GM12878 (cell line): ENCODE data around the gene KRT24. TPM values are rescaled to one million over a fixed set of nuclear protein-coding genes. Genes with fewer than 3 reads are reported as not detected.

Source experiments
- ATAC-seq: fragments of 200-7000 bp; cut with Tn5 transposase; 3 replicates; pipeline ENCODE4 v1.9.1; 2020; ENCODE audit warnings: mild to moderate bottlenecking, moderate library complexity
- BruUV-seq: library from RNA; stranded (reverse); fragments of 400-500 nt; replicated peaks from 2 replicates; lab custom pipeline; 2021; lab: Mats Ljungman, UMichigan
- CTCF ChIA-PET: fragments of 300-600 bp; sonication (Branson Sonifier 250); formaldehyde crosslinking; extraction: SDS; loops from one replicate; lab custom pipeline; 2021; ENCODE audit warnings: inconsistent platforms; lab: Yijun Ruan, JAX
- POLR2A ChIA-PET: fragments of 350-600 bp; formaldehyde crosslinking; extraction: SDS; loops from one replicate; lab custom pipeline; 2021; ENCODE audit warnings: inconsistent platforms; lab: Charles Lee
- RAD21 ChIA-PET: fragments of 300-600 bp; sonication (Branson Sonifier 250); formaldehyde crosslinking; loops from one replicate; lab custom pipeline; 2023; ENCODE audit warnings: antibody characterized with exemption; ENCODE audit not compliant: unreplicated experiment; lab: Charles Lee
- SMC1A ChIA-PET: fragments of 300-600 bp; sonication (Branson Sonifier 250); formaldehyde crosslinking; loops from one replicate; lab custom pipeline; 2023; ENCODE audit not compliant: unreplicated experiment, uncharacterized antibody; lab: Charles Lee
- DNase-seq: peaks from one replicate; pipeline ENCODE4 v3.0.0-alpha.2; 2011; ENCODE audit warnings: low read depth, low spot score
- FAIRE-seq: peaks from 3 replicates; lab custom pipeline; 2011; peaks lifted over from hg19 to GRCh38; lab: Jason Lieb, UNC
- H2AFZ ChIP-seq: 2 replicates; pipeline ENCODE4 v1.6.0; 2011; ENCODE audit warnings: low read depth, low read length, control low read depth; ENCODE audit not compliant: control insufficient read depth
- H3K27ac ChIP-seq: 2 replicates; pipeline ENCODE4 v1.5.1; 2011; ENCODE audit warnings: control low read depth; ENCODE audit not compliant: control insufficient read depth, insufficient read depth
- H3K27me3 ChIP-seq, 2 experiments: replicated peaks in 1 of 2; 2 replicates each; pipeline versions ENCODE4 v1.6.0 to v1.6.1; 2011; ENCODE audit warnings: low read length in 1 of 2; ENCODE audit not compliant: control insufficient read depth in 2 of 2, insufficient read depth in 2 of 2
- H3K36me3 ChIP-seq, 2 experiments: 2 replicates each; pipeline ENCODE4 v1.5.1; 2011; ENCODE audit warnings: low read length in 1 of 2; ENCODE audit not compliant: control insufficient read depth in 2 of 2, insufficient read depth in 2 of 2
- H3K4me1 ChIP-seq: 2 replicates; pipeline ENCODE4 v1.6.1; 2011; ENCODE audit warnings: mild to moderate bottlenecking, low read length, moderate library complexity, mixed read lengths; ENCODE audit not compliant: control insufficient read depth, insufficient read depth
- H3K4me2 ChIP-seq: 2 replicates; pipeline ENCODE4 v1.6.0; 2011; ENCODE audit warnings: control low read depth; ENCODE audit not compliant: control insufficient read depth, insufficient read depth
- H3K4me3 ChIP-seq: fragments of 200-600 bp; sonication (generic); 2 replicates; pipeline ENCODE4 v1.5.1; 2016
- H3K79me2 ChIP-seq: 2 replicates; pipeline ENCODE4 v1.6.0; 2011; ENCODE audit warnings: low read length; ENCODE audit not compliant: control insufficient read depth, insufficient read depth
- H3K9ac ChIP-seq: 2 replicates; pipeline ENCODE4 v1.8.0; 2011; ENCODE audit warnings: low read length, control low read depth, mixed read lengths; ENCODE audit not compliant: control insufficient read depth, insufficient read depth
- H3K9me3 ChIP-seq: replicated peaks from 3 replicates; pipeline ENCODE4 v1.5.1; 2011; ENCODE audit warnings: mild to moderate bottlenecking, low read length; ENCODE audit not compliant: control insufficient read depth, insufficient read depth
- H4K20me1 ChIP-seq: 2 replicates; pipeline ENCODE4 v1.6.0; 2011; ENCODE audit not compliant: control insufficient read depth, insufficient read depth
- ASH2L ChIP-seq: fragments of 300-600, 200-600 bp; sonication (generic); IDR thresholded peaks from 2 replicates; pipeline ENCODE4 v1.6.1; 2017; ENCODE audit warnings: low read depth, mild to moderate bottlenecking, borderline replicate concordance
- BCL11A ChIP-seq: IDR thresholded peaks from 2 replicates; pipeline ENCODE4 v1.6.1; 2011; ENCODE audit warnings: low read depth, low read length
- BHLHE40 ChIP-seq, 2 experiments: fragments of 450-650 bp in 1 of 2; IDR thresholded peaks; 2 replicates each; pipeline ENCODE4 v1.6.1; 2011 to 2017; ENCODE audit warnings: low read depth in 2 of 2, borderline replicate concordance in 1 of 2, improper control_type of control experiment in 1 of 2, low read length in 1 of 2, mild to moderate bottlenecking in 1 of 2
- CBFB ChIP-seq: IDR thresholded peaks from 2 replicates; pipeline ENCODE4 v1.6.1; 2016; ENCODE audit warnings: antibody characterized with exemption, low read depth
- HCFC1 ChIP-seq: fragments of 150-350 bp; IDR thresholded peaks from 2 replicates; pipeline ENCODE4 v1.6.1; 2014; ENCODE audit warnings: low read length
- IKZF2 ChIP-seq, 2 experiments: fragments of 450-650 bp; IDR thresholded peaks; 2 replicates each; pipeline ENCODE4 v1.6.1; 2017; ENCODE audit warnings: mild to moderate bottlenecking in 2 of 2, moderate library complexity in 2 of 2
- KLF5 ChIP-seq: fragments of 450-650 bp; IDR thresholded peaks from 2 replicates; pipeline ENCODE4 v1.6.1; 2014; ENCODE audit warnings: mild to moderate bottlenecking; ENCODE audit not compliant: partially characterized antibody
- POU2F2 ChIP-seq: IDR thresholded peaks from 3 replicates; pipeline ENCODE4 v1.6.1; 2011; ENCODE audit warnings: low read depth, mild to moderate bottlenecking, low read length, borderline replicate concordance
- SIN3A ChIP-seq: IDR thresholded peaks from 2 replicates; pipeline ENCODE4 v1.6.1; 2012; ENCODE audit warnings: low read depth, low read length, improper control_type of control experiment
- SMC3 ChIP-seq: IDR thresholded peaks from 2 replicates; pipeline ENCODE4 v1.6.1; 2011; ENCODE audit warnings: low read length, improper control_type of control experiment, borderline replicate concordance
- TCF3 ChIP-seq: IDR thresholded peaks from 2 replicates; pipeline ENCODE4 v1.6.1; 2012; ENCODE audit warnings: low read depth, mild to moderate bottlenecking, low read length, borderline replicate concordance; ENCODE audit not compliant: insufficient read depth
- WRNIP1 ChIP-seq: IDR thresholded peaks from 2 replicates; pipeline ENCODE4 v1.6.1; 2011; ENCODE audit warnings: low read depth, low read length, improper control_type of control experiment, borderline replicate concordance
- ZNF24 ChIP-seq: fragments of 450-650 bp; IDR thresholded peaks from 2 replicates; pipeline ENCODE4 v1.6.1; 2017; ENCODE audit warnings: antibody characterized with exemption, mild to moderate bottlenecking
- ZNF274 ChIP-seq: IDR thresholded peaks from one replicate; pipeline ENCODE4 v1.8.0; 2011; ENCODE audit not compliant: insufficient read length, insufficient read depth
- ZNF622 ChIP-seq: fragments of 450-650 bp; IDR thresholded peaks from 2 replicates; pipeline ENCODE4 v1.6.1; 2017; ENCODE audit warnings: mild to moderate bottlenecking, inconsistent platforms
- ZZZ3 ChIP-seq: IDR thresholded peaks from 2 replicates; pipeline ENCODE4 v1.6.1; 2011; ENCODE audit warnings: low read depth; ENCODE audit not compliant: control insufficient read depth, insufficient read length
- WGBS: methylation state at CpG from one replicate; pipeline ENCODE4 v1.1.6; 2016; ENCODE audit warnings: low lambda C conversion rate; ENCODE audit not compliant: insufficient replicate concordance, insufficient coverage; ENCODE audit errors: missing lambda C conversion rate; 5-methylcytosine and 5-hydroxymethylcytosine counted together
- in situ Hi-C: fragments of 300-500 bp; cut with MboI; formaldehyde crosslinking; loops from 9 replicates; pipeline ENCODE4 v1.14.3; 2018; ENCODE audit warnings: mixed read lengths
- intact Hi-C: fragments of 100-400 bp; cut with micrococcal nuclease; formaldehyde crosslinking; loops from one replicate; pipeline ENCODE4 v1.14.2; 2022; ENCODE audit not compliant: unreplicated experiment
- polyA plus RNA-seq, 11 experiments: library from polyadenylated mRNA; depleted of rRNA in 4 of 11; unstranded in 6 of 11; stranded (reverse) in 5 of 11; fragments of >200 nt; fragmentation: Nextera tagmentation in 4 of 11; fragmentation: Illumina TruSeq in 1 of 11; extraction: Ambion mirVana in 4 of 11; extraction: Trizol in 1 of 11; gene quantifications; 1 replicate in 1 of 11; 2 replicates in 10 of 11; pipeline versions ENCODE4 v1.2.1 to v1.2.3, GENCODE V29; 2011 to 2016; ENCODE audit warnings: inconsistent platforms in 2 of 11, missing spikeins in 2 of 11, low read depth in 1 of 11
- total RNA-seq, 4 experiments: library from RNA; depleted of rRNA in 3 of 4; stranded (reverse); fragments of >200 nt in 3 of 4; fragmentation: Illumina TruSeq in 1 of 4; extraction: Trizol in 1 of 4; gene quantifications; 2 replicates each; pipeline versions ENCODE4 v1.2.1 to v1.2.3, GENCODE V29; 2013 to 2021
- TF ChIP-seq, protein P1 (sequence below): IDR thresholded peaks from 2 replicates; pipeline ENCODE4 v1.6.1; 2012; ENCODE audit warnings: improper control_type of control experiment, low read depth, low read length; ENCODE audit not compliant: insufficient replicate concordance
- TF ChIP-seq, protein P2 (sequence below): IDR thresholded peaks from 2 replicates; pipeline ENCODE4 v1.6.1; 2011; ENCODE audit warnings: borderline replicate concordance, low read depth, mild to moderate bottlenecking, moderate library complexity, mixed read lengths, low read length; ENCODE audit not compliant: insufficient read depth; ENCODE audit errors: extremely low read length
- TF ChIP-seq, protein P3 (sequence below): fragments of 450-650 bp; IDR thresholded peaks from 2 replicates; pipeline ENCODE4 v1.6.1; 2016; ENCODE audit warnings: mild to moderate bottlenecking

The KRT24 gene
- total and polyA plus RNA-seq, 10 of the 15 experiments (the other 5 are each of a cell fraction or from before 2014, with no cell fraction given), result not detected

GRCh38 chr17:40697297-40697696 is 6.3 kb downstream of the KRT24 start:
- CTCF ChIA-PET, result interaction anchor here (0.7 to 1.8 kb wide), 2 partner anchors 13 to 396 kb away, joined by 4 to 5 read pairs; no protein-coding TSS in a partner anchor
- TF ChIP-seq POU2F2 (no peak), WRNIP1 (no peak), HCFC1 (no peak), CBFB (no peak), BCL11A (no peak), KLF5 (no peak), ZNF274 (no peak), ASH2L (no peak), BHLHE40 (IDR thresholded peaks at IDR 0.05; ENCODE audit: borderline replicate concordance in 1 of 2, low read depth in 2 of 2, low read length in 1 of 2) (no peak), TCF3 (no peak), ZNF622 (no peak), SMC3 (no peak), ZZZ3 (no peak), ZNF24 (no peak), IKZF2 (IDR thresholded peaks at IDR 0.05) (no peak), SIN3A (no peak)
- TF ChIP-seq, protein P1, sequence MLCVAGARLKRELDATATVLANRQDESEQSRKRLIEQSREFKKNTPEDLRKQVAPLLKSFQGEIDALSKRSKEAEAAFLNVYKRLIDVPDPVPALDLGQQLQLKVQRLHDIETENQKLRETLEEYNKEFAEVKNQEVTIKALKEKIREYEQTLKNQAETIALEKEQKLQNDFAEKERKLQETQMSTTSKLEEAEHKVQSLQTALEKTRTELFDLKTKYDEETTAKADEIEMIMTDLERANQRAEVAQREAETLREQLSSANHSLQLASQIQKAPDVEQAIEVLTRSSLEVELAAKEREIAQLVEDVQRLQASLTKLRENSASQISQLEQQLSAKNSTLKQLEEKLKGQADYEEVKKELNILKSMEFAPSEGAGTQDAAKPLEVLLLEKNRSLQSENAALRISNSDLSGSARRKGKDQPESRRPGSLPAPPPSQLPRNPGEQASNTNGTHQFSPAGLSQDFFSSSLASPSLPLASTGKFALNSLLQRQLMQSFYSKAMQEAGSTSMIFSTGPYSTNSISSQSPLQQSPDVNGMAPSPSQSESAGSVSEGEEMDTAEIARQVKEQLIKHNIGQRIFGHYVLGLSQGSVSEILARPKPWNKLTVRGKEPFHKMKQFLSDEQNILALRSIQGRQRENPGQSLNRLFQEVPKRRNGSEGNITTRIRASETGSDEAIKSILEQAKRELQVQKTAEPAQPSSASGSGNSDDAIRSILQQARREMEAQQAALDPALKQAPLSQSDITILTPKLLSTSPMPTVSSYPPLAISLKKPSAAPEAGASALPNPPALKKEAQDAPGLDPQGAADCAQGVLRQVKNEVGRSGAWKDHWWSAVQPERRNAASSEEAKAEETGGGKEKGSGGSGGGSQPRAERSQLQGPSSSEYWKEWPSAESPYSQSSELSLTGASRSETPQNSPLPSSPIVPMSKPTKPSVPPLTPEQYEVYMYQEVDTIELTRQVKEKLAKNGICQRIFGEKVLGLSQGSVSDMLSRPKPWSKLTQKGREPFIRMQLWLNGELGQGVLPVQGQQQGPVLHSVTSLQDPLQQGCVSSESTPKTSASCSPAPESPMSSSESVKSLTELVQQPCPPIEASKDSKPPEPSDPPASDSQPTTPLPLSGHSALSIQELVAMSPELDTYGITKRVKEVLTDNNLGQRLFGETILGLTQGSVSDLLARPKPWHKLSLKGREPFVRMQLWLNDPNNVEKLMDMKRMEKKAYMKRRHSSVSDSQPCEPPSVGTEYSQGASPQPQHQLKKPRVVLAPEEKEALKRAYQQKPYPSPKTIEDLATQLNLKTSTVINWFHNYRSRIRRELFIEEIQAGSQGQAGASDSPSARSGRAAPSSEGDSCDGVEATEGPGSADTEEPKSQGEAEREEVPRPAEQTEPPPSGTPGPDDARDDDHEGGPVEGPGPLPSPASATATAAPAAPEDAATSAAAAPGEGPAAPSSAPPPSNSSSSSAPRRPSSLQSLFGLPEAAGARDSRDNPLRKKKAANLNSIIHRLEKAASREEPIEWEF, result no peak
- TF ChIP-seq, protein P2, sequence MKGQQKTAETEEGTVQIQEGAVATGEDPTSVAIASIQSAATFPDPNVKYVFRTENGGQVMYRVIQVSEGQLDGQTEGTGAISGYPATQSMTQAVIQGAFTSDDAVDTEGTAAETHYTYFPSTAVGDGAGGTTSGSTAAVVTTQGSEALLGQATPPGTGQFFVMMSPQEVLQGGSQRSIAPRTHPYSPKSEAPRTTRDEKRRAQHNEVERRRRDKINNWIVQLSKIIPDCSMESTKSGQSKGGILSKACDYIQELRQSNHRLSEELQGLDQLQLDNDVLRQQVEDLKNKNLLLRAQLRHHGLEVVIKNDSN, result no peak
- TF ChIP-seq, protein P3, sequence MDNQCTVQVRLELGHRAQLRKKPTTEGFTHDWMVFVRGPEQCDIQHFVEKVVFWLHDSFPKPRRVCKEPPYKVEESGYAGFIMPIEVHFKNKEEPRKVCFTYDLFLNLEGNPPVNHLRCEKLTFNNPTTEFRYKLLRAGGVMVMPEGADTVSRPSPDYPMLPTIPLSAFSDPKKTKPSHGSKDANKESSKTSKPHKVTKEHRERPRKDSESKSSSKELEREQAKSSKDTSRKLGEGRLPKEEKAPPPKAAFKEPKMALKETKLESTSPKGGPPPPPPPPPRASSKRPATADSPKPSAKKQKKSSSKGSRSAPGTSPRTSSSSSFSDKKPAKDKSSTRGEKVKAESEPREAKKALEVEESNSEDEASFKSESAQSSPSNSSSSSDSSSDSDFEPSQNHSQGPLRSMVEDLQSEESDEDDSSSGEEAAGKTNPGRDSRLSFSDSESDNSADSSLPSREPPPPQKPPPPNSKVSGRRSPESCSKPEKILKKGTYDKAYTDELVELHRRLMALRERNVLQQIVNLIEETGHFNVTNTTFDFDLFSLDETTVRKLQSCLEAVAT, result no peak

More at GRCh38 chr17:40697297-40697696, 6.3 kb downstream of the KRT24 start:
- BruUV-seq, result no TSS peak
- no peak overlapping the region for H3K4me3 ChIP-seq
- no peaks in the 10 kb centered on the region for H3K4me1 ChIP-seq
- no peak overlapping the region for H3K4me2 ChIP-seq
- DNase-seq (no peak), ATAC-seq (no peak), FAIRE-seq (no peak)
- H3K36me3 ChIP-seq, result no peaks in the 10 kb centered on the region
- ChIA-PET SMC1A (interaction anchor here (0.8 to 8.1 kb wide), 5 partner anchors 8 to 95 kb away, joined by 3 to 58 read pairs (median 5); no protein-coding TSS in a partner anchor), POLR2A (no interaction called here), RAD21 (interaction anchor here (0.8 kb wide), 1 partner anchor 94 kb away, joined by 3 read pairs; no protein-coding TSS in a partner anchor)
- no peaks in the 10 kb centered on the region for H3K79me2 ChIP-seq
- H3K27me3 ChIP-seq, result no peaks in the 10 kb centered on the region; a peak in 1 of 4 replicates
- H3K9me3 ChIP-seq, result no peaks in the 10 kb centered on the region
- 43% methylated on average over 7 of the region's 7 CpGs for WGBS
- H2AFZ ChIP-seq, result no peak overlapping the region
- intact Hi-C loops (no loop called here), in situ Hi-C loops (no loop called here)
- no peak overlapping the region for H3K27ac ChIP-seq
- H4K20me1 ChIP-seq, result no peaks in the 10 kb centered on the region
- no peak overlapping the region for H3K9ac ChIP-seq
